GM21737 (cell line): ENCODE measurements around the gene ADCY6.

Source experiments
- ATAC-seq: cut with Tn5 transposase; IDR thresholded peaks from one replicate; pipeline ENCODE4 v1.9.1; 2021; ENCODE audit warnings: mild to moderate bottlenecking, moderate library complexity; ENCODE audit not compliant: unreplicated experiment

The ADCY6 gene

GRCh38 chr12:48816143-48816854 lies 27.4 kb upstream of the ADCY6 start:
- no peak for ATAC-seq

- ATAC-seq: no peak
These were observed 26.5 kb upstream of the ADCY6 start for GRCh38 chr12:48815126-48816110.

GRCh38 chr12:48814262-48815125 lies 25.6 kb upstream of the ADCY6 start:
- peak; percentile 76 for ATAC-seq

GRCh38 chr12:48813465-48814261 lies 24.8 kb upstream of the ADCY6 start:
- no peak for ATAC-seq

- no peak for ATAC-seq
These were observed 23.5 kb upstream of the ADCY6 start for GRCh38 chr12:48812389-48812788.

- no peak for ATAC-seq
These were observed 22.7 kb upstream of the ADCY6 start for GRCh38 chr12:48811437-48812090.

- no peak for ATAC-seq
These were observed 22.1 kb upstream of the ADCY6 start for GRCh38 chr12:48810903-48811431.

GRCh38 chr12:48807981-48808380 lies 19.1 kb upstream of the ADCY6 start:
- ATAC-seq: no peak

- ATAC-seq: no peak
These were observed 14.8 kb upstream of the ADCY6 start for GRCh38 chr12:48803675-48804074.

- ATAC-seq: no peak
These were observed 12.1 kb upstream of the ADCY6 start for GRCh38 chr12:48800971-48801370.

GRCh38 chr12:48800457-48800856 lies 11.6 kb upstream of the ADCY6 start:
- ATAC-seq: no peak

- no peak for ATAC-seq
These were observed 8.1 kb upstream of the ADCY6 start for GRCh38 chr12:48796976-48797375.

- ATAC-seq: no peak
These were observed 6.9 kb upstream of the ADCY6 start for GRCh38 chr12:48795550-48796455.

- ATAC-seq: no peak
These were observed 6.0 kb upstream of the ADCY6 start for GRCh38 chr12:48794870-48795269.

- no peak for ATAC-seq
These were observed 4.8 kb upstream of the ADCY6 start for GRCh38 chr12:48793696-48794095.

GRCh38 chr12:48789858-48790326 lies 1.0 kb upstream of the ADCY6 start:
- no peak for ATAC-seq

GRCh38 chr12:48788524-48788853 lies 400 bp downstream of the ADCY6 start:
- ATAC-seq: no peak

- no peak for ATAC-seq
These were observed 932 bp downstream of the ADCY6 start for GRCh38 chr12:48787791-48788523.
